HEK293 (cell line): Measurements from ENCODE around the gene LHFPL4.

Experiments used
- CTCF ChIA-PET: fragments of 350-600 bp; formaldehyde crosslinking; extraction: SDS; loops from one replicate; lab custom pipeline; 2021; ENCODE audit warnings: antibody characterized with exemption; lab: Yijun Ruan, JAX
- POLR2A ChIA-PET: fragments of 300-600 bp; formaldehyde crosslinking; extraction: SDS; loops from one replicate; lab custom pipeline; 2020; ENCODE audit warnings: antibody characterized with exemption, inconsistent platforms; lab: Yijun Ruan, JAX
- H3K27ac ChIP-seq: fragments of 200-500 bp; sonication (Bioruptor generic); 2 replicates; pipeline ENCODE4 v1.5.1; 2014; ENCODE audit warnings: low read depth, low read length, control low read depth, inconsistent platforms; ENCODE audit errors: extremely low read depth
- H3K36me3 ChIP-seq, 2 experiments: fragments of 200-500 bp in 1 of 2; sonication (Bioruptor generic) in 1 of 2; 1 replicate in 1 of 2; 2 replicates in 1 of 2; pipeline ENCODE4 v1.5.1; 2014 to 2017; ENCODE audit warnings: inconsistent platforms in 2 of 2, low read length in 2 of 2; ENCODE audit not compliant: control insufficient read depth in 2 of 2, insufficient read depth in 1 of 2
- H3K4me1 ChIP-seq: fragments of 200-500 bp; sonication (Bioruptor generic); 2 replicates; pipeline ENCODE4 v1.5.1; 2014; ENCODE audit warnings: mild to moderate bottlenecking, low read length, inconsistent platforms; ENCODE audit not compliant: control insufficient read depth, insufficient read depth
- H3K4me3 ChIP-seq: 2 replicates; pipeline ENCODE4 v1.5.1; 2011; ENCODE audit warnings: low read depth, mild to moderate bottlenecking, control low read depth, low read length, moderate library complexity
- H3K9me3 ChIP-seq: fragments of 200-500 bp; sonication (Bioruptor generic); 2 replicates; pipeline ENCODE4 v1.5.1; 2014; ENCODE audit warnings: low read depth, low read length, inconsistent platforms; ENCODE audit not compliant: control insufficient read depth, insufficient read depth
- PRDM1 ChIP-seq: fragments of 450-650 bp; formaldehyde crosslinking; IDR thresholded peaks from 2 replicates; pipeline ENCODE4; 2016; ENCODE audit warnings: missing biosample characterization, missing genetic modification characterization
- ZNF121 ChIP-seq: fragments of 450-650 bp; formaldehyde crosslinking; IDR thresholded peaks from 2 replicates; pipeline ENCODE4 v1.5.1; 2016; ENCODE audit warnings: missing biosample characterization, missing genetic modification characterization
- ZNF19 ChIP-seq: fragments of 450-650 bp; formaldehyde crosslinking; IDR thresholded peaks from 2 replicates; pipeline ENCODE4; 2016; ENCODE audit warnings: missing biosample characterization, missing genetic modification characterization, low read depth
- ZNF221 ChIP-seq: fragments of 450-650 bp; formaldehyde crosslinking; IDR thresholded peaks from 2 replicates; pipeline ENCODE4 v1.5.1; 2017; ENCODE audit warnings: missing biosample characterization, missing genetic modification characterization, borderline replicate concordance
- ZNF23 ChIP-seq: fragments of 450-650 bp; formaldehyde crosslinking; IDR thresholded peaks from 2 replicates; pipeline ENCODE4 v1.5.1; 2016; ENCODE audit warnings: missing biosample characterization, missing genetic modification characterization, borderline replicate concordance
- ZNF274 ChIP-seq, 2 experiments: fragments of 200-500 bp in 1 of 2; fragments of 450-650 bp in 1 of 2; sonication (Bioruptor generic) in 1 of 2; formaldehyde crosslinking in 1 of 2; IDR thresholded peaks; 2 replicates each; pipeline versions ENCODE4 v1.5.1 to v1.6.1; 2014 to 2016; ENCODE audit warnings: borderline replicate concordance in 1 of 2, inconsistent platforms in 1 of 2, low read length in 1 of 2, missing biosample characterization in 1 of 2, missing genetic modification characterization in 1 of 2
- ZNF324 ChIP-seq: fragments of 450-650 bp; formaldehyde crosslinking; IDR thresholded peaks from 2 replicates; pipeline ENCODE4 v1.5.1; 2016; ENCODE audit warnings: missing biosample characterization, missing genetic modification characterization
- ZNF354C ChIP-seq: fragments of 450-650 bp; formaldehyde crosslinking; IDR thresholded peaks from 2 replicates; pipeline ENCODE4 v1.5.1; 2016; ENCODE audit warnings: missing biosample characterization, missing genetic modification characterization, low read depth, borderline replicate concordance
- ZNF404 ChIP-seq: fragments of 450-650 bp; formaldehyde crosslinking; IDR thresholded peaks from 2 replicates; pipeline ENCODE4 v1.5.1; 2017; ENCODE audit warnings: missing biosample characterization, missing genetic modification characterization
- ZNF548 ChIP-seq: fragments of 450-650 bp; formaldehyde crosslinking; IDR thresholded peaks from 2 replicates; pipeline ENCODE4 v1.5.1; 2016; ENCODE audit warnings: missing biosample characterization, missing genetic modification characterization
- ZNF624 ChIP-seq: fragments of 450-650 bp; formaldehyde crosslinking; IDR thresholded peaks from 2 replicates; pipeline ENCODE4 v1.5.1; 2017; ENCODE audit warnings: missing biosample characterization, missing genetic modification characterization
- ZNF670 ChIP-seq: fragments of 450-650 bp; formaldehyde crosslinking; IDR thresholded peaks from 2 replicates; pipeline ENCODE4 v1.5.1; 2016; ENCODE audit warnings: missing biosample characterization, missing genetic modification characterization, low read depth
- ZNF701 ChIP-seq: fragments of 450-650 bp; formaldehyde crosslinking; IDR thresholded peaks from 2 replicates; pipeline ENCODE4 v1.5.1; 2016; ENCODE audit warnings: missing biosample characterization, missing genetic modification characterization
- ZNF843 ChIP-seq: fragments of 450-650 bp; formaldehyde crosslinking; IDR thresholded peaks from 2 replicates; pipeline ENCODE4 v1.5.1; 2016; ENCODE audit warnings: missing biosample characterization, missing genetic modification characterization
- TF ChIP-seq, protein P1 (sequence below): fragments of 450-650 bp; formaldehyde crosslinking; IDR thresholded peaks from 2 replicates; pipeline ENCODE4 v1.5.1; 2016; ENCODE audit warnings: missing biosample characterization, missing genetic modification characterization
- TF ChIP-seq, protein P2 (sequence below): fragments of 450-650 bp; formaldehyde crosslinking; IDR thresholded peaks from 2 replicates; pipeline ENCODE4 v1.5.1; 2016; ENCODE audit warnings: missing biosample characterization, missing genetic modification characterization
- TF ChIP-seq, protein P3 (sequence below): fragments of 450-650 bp; formaldehyde crosslinking; IDR thresholded peaks from 2 replicates; pipeline ENCODE4 v1.5.1; 2016; ENCODE audit warnings: missing biosample characterization, missing genetic modification characterization

The LHFPL4 gene

DNA sequence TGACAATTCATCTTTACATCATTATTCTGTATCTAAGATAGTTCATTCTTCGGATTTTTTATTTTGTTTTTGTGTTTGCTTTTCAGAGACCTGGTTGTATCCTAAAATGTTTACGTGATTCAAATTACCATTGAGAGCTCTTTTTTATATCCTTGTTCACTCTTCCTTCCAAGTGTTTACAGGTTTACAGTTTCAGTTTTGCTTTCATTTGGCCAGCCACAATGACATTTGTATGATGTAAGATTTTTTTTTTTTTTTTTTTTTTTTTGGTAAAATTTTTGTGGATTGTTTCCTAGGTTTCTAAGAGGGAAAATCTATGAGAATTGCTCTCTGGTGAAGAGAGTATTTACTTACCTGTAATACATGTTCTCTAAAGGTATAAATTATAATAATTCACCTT is 101.2 kb downstream of the LHFPL4 start:
- CTCF ChIA-PET = interaction anchor here (1.0 kb wide), 1 partner anchor 99 kb away, joined by 3 read pairs; no protein-coding TSS in a partner anchor
- H3K4me1 ChIP-seq = no peaks in the 10 kb centered on the region
- TF ChIP-seq, protein P1, sequence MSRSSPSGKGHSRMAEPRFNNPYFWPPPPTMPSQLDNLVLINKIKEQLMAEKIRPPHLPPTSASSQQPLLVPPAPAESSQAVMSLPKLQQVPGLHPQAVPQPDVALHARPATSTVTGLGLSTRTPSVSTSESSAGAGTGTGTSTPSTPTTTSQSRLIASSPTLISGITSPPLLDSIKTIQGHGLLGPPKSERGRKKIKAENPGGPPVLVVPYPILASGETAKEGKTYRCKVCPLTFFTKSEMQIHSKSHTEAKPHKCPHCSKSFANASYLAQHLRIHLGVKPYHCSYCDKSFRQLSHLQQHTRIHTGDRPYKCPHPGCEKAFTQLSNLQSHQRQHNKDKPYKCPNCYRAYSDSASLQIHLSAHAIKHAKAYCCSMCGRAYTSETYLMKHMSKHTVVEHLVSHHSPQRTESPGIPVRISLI (tag by site-specific recombination) = peak; percentile 61
- TF ChIP-seq ZNF274 (IDR thresholded peaks at IDR 0.05; ENCODE audit: low read length) (no peak), ZNF274 (tag by site-specific recombination; IDR thresholded peaks at IDR 0.05; ENCODE audit: borderline replicate concordance) (no peak)
- H3K9me3 ChIP-seq = no peaks in the 10 kb centered on the region
- no peak overlapping the region for H3K27ac ChIP-seq
- POLR2A ChIA-PET = interaction anchor here (1.2 kb wide), 1 partner anchor 13 kb away, joined by 4 read pairs; no protein-coding TSS in a partner anchor
- peaks cover 83 to 87% of the 10 kb centered on the region in 2 experiments for H3K36me3 ChIP-seq
- H3K4me3 ChIP-seq = no peak overlapping the region

GRCh38 chr3:9450991-9451390 is 102.6 kb downstream of the LHFPL4 start:
- POLR2A ChIA-PET = interaction anchor here (1.1 kb wide), 1 partner anchor 54 kb away, joined by 3 read pairs; no protein-coding TSS in a partner anchor
- Histone ChIP-seq H3K36me3 (peaks cover 83 to 93% of the 10 kb centered on the region in 2 experiments), H3K9me3 (no peaks in the 10 kb centered on the region), H3K4me3 (no peak overlapping the region)
- TF ChIP-seq ZNF221 (no peak), ZNF624 (tag by site-specific recombination) (no peak), ZNF121 (tag by site-specific recombination) (no peak), ZNF670 (tag by site-specific recombination) (no peak), ZNF354C (tag by site-specific recombination) (no peak), ZNF843 (tag by site-specific recombination) (no peak)
- TF ChIP-seq, protein P2, sequence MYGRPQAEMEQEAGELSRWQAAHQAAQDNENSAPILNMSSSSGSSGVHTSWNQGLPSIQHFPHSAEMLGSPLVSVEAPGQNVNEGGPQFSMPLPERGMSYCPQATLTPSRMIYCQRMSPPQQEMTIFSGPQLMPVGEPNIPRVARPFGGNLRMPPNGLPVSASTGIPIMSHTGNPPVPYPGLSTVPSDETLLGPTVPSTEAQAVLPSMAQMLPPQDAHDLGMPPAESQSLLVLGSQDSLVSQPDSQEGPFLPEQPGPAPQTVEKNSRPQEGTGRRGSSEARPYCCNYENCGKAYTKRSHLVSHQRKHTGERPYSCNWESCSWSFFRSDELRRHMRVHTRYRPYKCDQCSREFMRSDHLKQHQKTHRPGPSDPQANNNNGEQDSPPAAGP (tag by site-specific recombination) = no peak
- TF ChIP-seq, protein P3, sequence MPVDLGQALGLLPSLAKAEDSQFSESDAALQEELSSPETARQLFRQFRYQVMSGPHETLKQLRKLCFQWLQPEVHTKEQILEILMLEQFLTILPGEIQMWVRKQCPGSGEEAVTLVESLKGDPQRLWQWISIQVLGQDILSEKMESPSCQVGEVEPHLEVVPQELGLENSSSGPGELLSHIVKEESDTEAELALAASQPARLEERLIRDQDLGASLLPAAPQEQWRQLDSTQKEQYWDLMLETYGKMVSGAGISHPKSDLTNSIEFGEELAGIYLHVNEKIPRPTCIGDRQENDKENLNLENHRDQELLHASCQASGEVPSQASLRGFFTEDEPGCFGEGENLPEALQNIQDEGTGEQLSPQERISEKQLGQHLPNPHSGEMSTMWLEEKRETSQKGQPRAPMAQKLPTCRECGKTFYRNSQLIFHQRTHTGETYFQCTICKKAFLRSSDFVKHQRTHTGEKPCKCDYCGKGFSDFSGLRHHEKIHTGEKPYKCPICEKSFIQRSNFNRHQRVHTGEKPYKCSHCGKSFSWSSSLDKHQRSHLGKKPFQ (tag by site-specific recombination) = no peak
- TF ChIP-seq, all 188 proteins: peak for 0
- no peaks in the 10 kb centered on the region for H3K4me1 ChIP-seq
- CTCF ChIA-PET = no interaction called here
- H3K27ac ChIP-seq = no peak overlapping the region

GRCh38 chr3:9450126-9450525 is 103.5 kb downstream of the LHFPL4 start:
- TF ChIP-seq PRDM1 (tag by site-specific recombination) (no peak), ZNF19 (tag by site-specific recombination) (no peak), ZNF701 (tag by site-specific recombination) (no peak), ZNF324 (tag by site-specific recombination) (no peak), ZNF404 (tag by site-specific recombination) (no peak), ZNF23 (tag by site-specific recombination) (no peak), ZNF548 (no peak)
- Histone ChIP-seq H3K9me3 (no peaks in the 10 kb centered on the region), H3K4me3 (no peak overlapping the region), H3K27ac (no peak overlapping the region), H3K4me1 (no peaks in the 10 kb centered on the region), H3K36me3 (peaks cover 89 to 90% of the 10 kb centered on the region in 2 experiments)
- ChIA-PET CTCF (interaction anchor here (0.5 to 1.5 kb wide), 2 partner anchors 9 to 12 kb away, joined by 3 to 5 read pairs; no protein-coding TSS in a partner anchor), POLR2A (interaction anchor here (1.0 to 1.1 kb wide), 2 partner anchors 53 to 66 kb away, joined by 3 read pairs; no protein-coding TSS in a partner anchor)
